ENCODE measurements around the gene PPM1N. TPM values are rescaled to one million over a fixed set of nuclear protein-coding genes. Genes with fewer than 3 reads are reported as not detected.

Gene PPM1N
- total RNA-seq, 1 experiment from 2014 or later: 5.2 TPM

DNA sequence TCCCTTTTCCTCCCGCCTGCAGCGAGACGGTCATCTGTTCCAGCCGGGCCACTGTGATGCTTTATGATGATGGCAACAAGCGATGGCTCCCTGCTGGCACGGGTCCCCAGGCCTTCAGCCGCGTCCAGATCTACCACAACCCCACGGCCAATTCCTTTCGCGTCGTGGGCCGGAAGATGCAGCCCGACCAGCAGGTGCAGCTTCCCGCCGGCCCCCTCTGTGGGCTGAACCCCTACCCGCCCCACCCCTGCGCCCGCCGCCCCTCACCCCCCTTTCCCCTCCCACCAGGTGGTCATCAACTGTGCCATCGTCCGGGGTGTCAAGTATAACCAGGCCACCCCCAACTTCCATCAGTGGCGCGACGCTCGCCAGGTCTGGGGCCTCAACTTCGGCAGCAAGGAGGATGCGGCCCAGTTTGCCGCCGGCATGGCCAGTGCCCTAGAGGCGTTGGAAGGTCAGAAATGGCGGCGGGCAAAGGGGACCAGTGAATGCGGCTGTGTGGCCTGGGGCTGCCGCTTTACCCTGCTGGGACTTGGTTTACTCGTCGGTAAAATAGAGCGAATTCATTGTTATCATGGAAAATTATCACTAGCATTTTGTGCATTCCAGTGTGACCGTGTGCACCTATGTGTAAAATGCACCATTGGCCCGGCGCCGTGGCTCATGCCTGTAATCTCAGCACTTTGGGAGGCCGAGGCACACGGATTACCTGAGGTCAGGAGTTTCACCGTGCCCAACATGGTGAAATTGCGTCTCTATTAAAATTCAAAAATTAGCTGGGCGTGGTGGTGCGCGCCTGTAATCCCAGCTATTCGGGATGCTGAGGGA is 19.6 kb downstream of the PPM1N start (continued):
- TF ChIP-seq CBX3 (IDR thresholded peaks at IDR 0.05; ENCODE audit: low read depth) (no peak), EGR1 (IDR thresholded peaks at IDR 0.05; ENCODE audit: low read depth) (no peak), POLR2A (IDR thresholded peaks at IDR 0.05; ENCODE audit: borderline replicate concordance, extremely low read depth, insufficient read depth, insufficient read length) (no peak), FOSL1 (IDR thresholded peaks at IDR 0.05; ENCODE audit: low read depth) (no peak), EZH2phosphoT487 (IDR thresholded peaks at IDR 0.05; ENCODE audit: borderline replicate concordance) (no peak), ZBTB33 (IDR thresholded peaks at IDR 0.05; ENCODE audit: extremely low read depth, insufficient replicate concordance, low read length) (no peak)

GRCh38 chr19:45518469-45518826 is 20.2 kb downstream of the PPM1N start:
- no TSS peak for BruUV-seq (replicated peaks)
- peaks cover 31 to 69% of the 10 kb centered on the region in 2 experiments for H3K4me1 ChIP-seq (ENCODE audit: control insufficient read depth in 1 of 2, insufficient read depth in 2 of 2, low read length in 2 of 2)
- CTCF ChIA-PET: no interaction called here

More at GRCh38 chr19:45518469-45518826, 20.2 kb downstream of the PPM1N start:
- Histone ChIP-seq H4K20me1 (ENCODE audit: insufficient read depth) (no peaks in the 10 kb centered on the region; the same call in 1 of the 2 replicates), H3K27ac (ENCODE audit: low read depth, low read length) (0 out of 2 replicates have a peak overlapping the region, but pooled peaks have one; percentile 15), H3K36me3 (ENCODE audit: control insufficient read depth in 1 of 2, insufficient read depth in 2 of 2, low read length in 2 of 2) (peaks cover 12 to 22% of the 10 kb centered on the region in 2 experiments; a peak in 2 of 4 replicates), H3K27me3 (ENCODE audit: insufficient read depth, low read length) (no peaks in the 10 kb centered on the region), H3K9me2 (ENCODE audit: insufficient read depth) (no peaks in the 10 kb centered on the region), H3K79me2 (ENCODE audit: insufficient read depth, low read length) (peaks cover 62% of the 10 kb centered on the region), H3K4me3 (replicated peaks in 1 of 2; ENCODE audit: low read depth in 1 of 2, low read length in 2 of 2) (no peak overlapping the region), H2AFZ (ENCODE audit: low read depth, low read length, poor library complexity, severe bottlenecking) (no peak overlapping the region), H3K9me3 (ENCODE audit: control insufficient read depth in 1 of 2, insufficient read depth in 1 of 2, low read depth in 1 of 2, low read length in 2 of 2) (no peaks in the 10 kb centered on the region), H3K4me2 (ENCODE audit: low read length) (no peak overlapping the region), H3K9ac (ENCODE audit: low read length) (no peak overlapping the region)
- no peak for ATAC-seq
- ChIA-PET RAD21 (ENCODE audit: low non-redundant PET in 1 of 2, low total read pairs in 2 of 2, uncharacterized antibody in 2 of 2, unreplicated experiment in 2 of 2) (no interaction called here), POLR2A (no interaction called here)
- TF ChIP-seq TCF7L2 (IDR thresholded peaks at IDR 0.05; ENCODE audit: borderline replicate concordance, extremely low read depth, insufficient read depth, insufficient read length) (no peak), EGR1 (IDR thresholded peaks at IDR 0.05; ENCODE audit: low read depth) (no peak)
- intact Hi-C loops (cut with micrococcal nuclease): no loop called here
- DNase-seq (ENCODE audit: low read depth, low spot score): no peak
